ENCODE measurements around the gene HNRNPUL2. TPM values are rescaled to one million over a fixed set of nuclear protein-coding genes. Genes with fewer than 3 reads are reported as not detected.
A peak's percentile ranks its signal among the peaks of the same experiment; 100 is the strongest.

HNRNPUL2 gene
- total RNA-seq, 4 donors from 2014 or later, result 38.7 to 68.8 (median 50.3) TPM

DNA sequence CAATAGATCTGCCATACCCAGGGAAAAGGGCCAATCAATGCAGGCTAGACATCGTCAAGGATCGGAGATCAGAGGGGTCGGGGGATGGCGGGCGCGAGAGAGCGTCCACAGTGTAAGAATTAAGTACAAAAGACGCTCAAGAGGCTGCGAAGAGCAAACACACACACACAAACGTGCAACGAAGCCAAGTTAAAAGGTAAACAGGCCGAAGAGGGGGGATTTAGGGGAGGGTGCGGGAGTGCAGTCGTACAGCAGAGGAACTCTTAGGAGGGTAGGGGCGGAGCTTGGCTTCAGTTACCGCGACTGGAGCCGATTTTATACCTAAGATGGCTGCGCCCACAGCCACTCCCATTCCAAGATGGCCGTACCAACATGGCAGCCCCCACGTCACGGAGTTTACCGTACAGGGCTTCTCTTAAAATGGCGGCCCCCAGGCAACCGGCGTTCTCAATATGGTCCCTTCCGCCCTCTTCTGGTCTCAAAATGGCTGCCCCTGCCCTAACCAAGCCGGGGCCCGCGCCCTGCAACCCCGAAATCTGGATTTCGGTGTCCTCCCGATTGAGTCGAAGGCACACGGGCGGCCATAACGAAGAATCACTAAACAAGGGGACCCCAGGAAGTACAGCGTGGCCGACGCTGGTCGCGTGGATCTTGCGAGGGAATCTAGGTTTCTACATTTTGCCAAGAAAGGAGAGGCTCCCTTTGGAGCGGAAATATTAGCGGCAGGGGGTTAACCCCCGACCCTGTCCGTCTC lies 17.8 kb downstream of the HNRNPUL2 start:
- H3K9me3 ChIP-seq, result no peaks in the 10 kb centered on the region
- peak overlapping the region; percentile 88 to 98 (median 92) for H3K27ac ChIP-seq
- peak overlapping the region; percentile 42 to 73 (median 60) for H3K4me3 ChIP-seq
- peaks cover 0 to 39% (median 0%) of the 10 kb centered on the region in 3 donors for H3K36me3 ChIP-seq
- peak; percentile 68 to 73 for TF ChIP-seq POLR2A (IDR thresholded peaks at IDR 0.05)
- TF ChIP-seq, protein P1, sequence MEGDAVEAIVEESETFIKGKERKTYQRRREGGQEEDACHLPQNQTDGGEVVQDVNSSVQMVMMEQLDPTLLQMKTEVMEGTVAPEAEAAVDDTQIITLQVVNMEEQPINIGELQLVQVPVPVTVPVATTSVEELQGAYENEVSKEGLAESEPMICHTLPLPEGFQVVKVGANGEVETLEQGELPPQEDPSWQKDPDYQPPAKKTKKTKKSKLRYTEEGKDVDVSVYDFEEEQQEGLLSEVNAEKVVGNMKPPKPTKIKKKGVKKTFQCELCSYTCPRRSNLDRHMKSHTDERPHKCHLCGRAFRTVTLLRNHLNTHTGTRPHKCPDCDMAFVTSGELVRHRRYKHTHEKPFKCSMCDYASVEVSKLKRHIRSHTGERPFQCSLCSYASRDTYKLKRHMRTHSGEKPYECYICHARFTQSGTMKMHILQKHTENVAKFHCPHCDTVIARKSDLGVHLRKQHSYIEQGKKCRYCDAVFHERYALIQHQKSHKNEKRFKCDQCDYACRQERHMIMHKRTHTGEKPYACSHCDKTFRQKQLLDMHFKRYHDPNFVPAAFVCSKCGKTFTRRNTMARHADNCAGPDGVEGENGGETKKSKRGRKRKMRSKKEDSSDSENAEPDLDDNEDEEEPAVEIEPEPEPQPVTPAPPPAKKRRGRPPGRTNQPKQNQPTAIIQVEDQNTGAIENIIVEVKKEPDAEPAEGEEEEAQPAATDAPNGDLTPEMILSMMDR (IDR thresholded peaks at IDR 0.05), result peak in 1 of 6 experiments; percentile 21
- H3K27me3 ChIP-seq, result no peaks in the 10 kb centered on the region
- peaks cover 0 to 56% (median 16%) of the 10 kb centered on the region in 4 donors for H3K4me1 ChIP-seq
- DNase-seq, result peak; percentile 93 to 99 (median 98)

DNA sequence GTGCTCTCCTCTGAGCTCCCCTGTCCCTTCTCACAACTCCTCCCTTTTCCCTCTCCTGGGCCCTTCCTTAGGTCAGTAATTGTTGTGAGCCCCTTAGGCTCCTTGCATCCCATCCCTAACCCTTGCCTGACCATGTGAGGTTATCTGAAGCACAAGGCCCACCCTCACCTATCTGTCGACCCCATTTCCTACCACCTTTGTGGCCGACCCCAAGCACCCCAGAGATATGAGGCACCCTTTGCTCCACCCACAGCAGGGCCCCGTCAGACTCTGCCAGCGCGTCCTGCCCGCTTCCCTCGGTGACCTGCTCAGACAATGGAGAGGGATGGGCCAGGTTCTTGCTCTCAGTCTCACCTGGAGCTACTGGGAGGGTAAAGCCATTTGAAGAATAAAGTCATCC lies 18.5 kb downstream of the HNRNPUL2 start:
- peaks cover 0 to 50% (median 16%) of the 10 kb centered on the region in 4 donors for H3K4me1 ChIP-seq
- peak overlapping the region; percentile 88 to 98 (median 92) for H3K27ac ChIP-seq
- peaks cover 0 to 33% (median 0%) of the 10 kb centered on the region in 3 donors for H3K36me3 ChIP-seq
- TF ChIP-seq, protein P1 (IDR thresholded peaks at IDR 0.05), result no peak
- TF ChIP-seq POLR2A (IDR thresholded peaks at IDR 0.05), result no peak
- peak; percentile 47 to 66 (median 62) for DNase-seq
- no peaks in the 10 kb centered on the region for H3K9me3 ChIP-seq
- H3K27me3 ChIP-seq, result no peaks in the 10 kb centered on the region
- H3K4me3 ChIP-seq, result peak overlapping the region; percentile 42 to 73 (median 60)

DNA sequence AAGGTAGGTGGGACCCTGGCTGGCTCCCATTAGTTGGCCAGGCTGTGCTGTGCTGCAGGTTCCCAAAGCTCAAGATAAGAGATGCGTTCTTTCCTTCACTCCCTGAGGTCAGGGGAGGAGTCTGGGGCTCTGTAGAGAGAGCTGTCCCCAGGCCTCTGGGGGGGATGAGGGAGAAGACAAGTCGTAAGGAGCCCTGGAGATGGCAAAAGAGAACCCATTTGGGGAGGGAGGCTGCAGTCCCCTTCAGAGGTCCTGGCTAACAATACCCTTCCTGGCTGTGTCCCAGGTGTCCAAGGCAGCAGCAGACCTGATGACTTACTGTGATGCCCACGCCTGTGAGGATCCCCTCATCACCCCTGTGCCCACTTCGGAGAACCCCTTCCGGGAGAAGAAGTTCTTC lies 18.9 kb downstream of the HNRNPUL2 start:
- no peak for DNase-seq
- Histone ChIP-seq H3K27ac (peak overlapping the region; percentile 88 to 98 (median 92)), H3K36me3 (peaks cover 0 to 29% (median 0%) of the 10 kb centered on the region in 3 donors), H3K4me1 (peaks cover 0 to 46% (median 16%) of the 10 kb centered on the region in 4 donors), H3K4me3 (peak overlapping the region in 3 of 4 donors; percentile 58 to 73 (median 61)), H3K27me3 (no peaks in the 10 kb centered on the region), H3K9me3 (no peaks in the 10 kb centered on the region)
- TF ChIP-seq POLR2A (IDR thresholded peaks at IDR 0.05), result no peak
- TF ChIP-seq, protein P1 (IDR thresholded peaks at IDR 0.05), result no peak

DNA sequence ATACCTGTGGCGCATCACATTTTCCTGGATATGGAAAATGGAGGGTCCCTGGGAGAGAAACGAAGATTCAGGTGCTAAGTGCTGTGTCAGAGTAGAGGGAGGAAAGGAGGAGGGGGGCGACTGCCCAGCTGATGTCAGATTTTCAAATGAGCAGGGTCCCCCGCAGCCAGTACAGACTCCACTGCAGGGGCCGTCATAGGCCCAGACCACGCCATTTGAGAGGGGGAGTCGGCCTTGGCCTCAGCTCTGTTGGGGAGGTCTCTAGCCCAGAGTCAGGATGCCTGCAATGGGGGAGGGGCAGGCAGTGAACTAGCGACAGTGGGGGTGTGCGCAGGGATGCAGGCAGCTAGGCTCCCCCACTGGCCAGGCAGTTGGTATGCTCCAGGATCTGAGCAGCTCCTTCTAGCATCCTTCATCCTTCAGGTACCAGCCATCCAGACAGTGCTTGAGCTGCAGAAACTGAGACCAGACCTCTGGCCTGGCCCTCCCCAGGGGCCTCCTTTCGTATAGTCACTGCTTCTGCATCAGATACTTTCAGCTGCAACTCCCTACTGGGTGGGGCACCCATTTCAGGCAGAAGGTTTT lies 19.9 kb downstream of the HNRNPUL2 start, which contains the start of the genes BSCL2 and GNG3:
BSCL2 (minus strand) TSS at position 148 of the 585 bp plus-strand sequence. CDS start 229 bp downstream, outside the sequence.
GNG3 (plus strand) TSS at position 400 of the 585 bp plus-strand sequence. CDS start 620 bp downstream, outside the sequence.
- H3K27ac ChIP-seq, result peak within 1 kb of the TSS; percentile 88 to 98 (median 92)
- H3K4me3 ChIP-seq, result peak within 1 kb of the TSS; percentile 63 to 87 (median 80)
- H3K4me1 ChIP-seq, result peaks cover 0 to 36% (median 13%) of the 10 kb centered on the region in 4 donors
- H3K9me3 ChIP-seq, result no peaks in the 10 kb centered on the region
- TF ChIP-seq, protein P1 (IDR thresholded peaks at IDR 0.05), result no peak
- no peak for TF ChIP-seq POLR2A (IDR thresholded peaks at IDR 0.05)
- H3K36me3 ChIP-seq, result peaks cover 0 to 19% (median 0%) of the 10 kb centered on the region in 3 donors
- no peak for DNase-seq
- no peaks in the 10 kb centered on the region for H3K27me3 ChIP-seq

DNA sequence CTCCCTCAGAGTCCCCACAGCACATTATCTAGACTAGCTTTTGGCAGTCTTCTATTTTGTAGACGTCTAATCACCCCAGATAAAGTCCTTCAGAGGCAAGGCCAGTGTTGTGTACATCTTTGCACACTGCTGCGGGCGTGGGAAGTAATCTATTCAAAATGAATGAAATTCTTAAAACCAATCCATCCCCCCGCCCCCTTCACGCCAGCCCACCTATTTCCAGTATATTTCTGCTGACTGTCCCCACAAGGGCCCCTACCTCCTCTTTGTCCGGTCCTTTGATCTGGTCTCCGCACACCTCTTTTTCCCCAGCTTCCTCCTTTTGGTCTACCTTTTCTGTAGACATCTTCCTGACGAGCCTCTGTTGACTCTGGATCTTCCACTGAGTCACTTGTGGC lies 20.4 kb downstream of the HNRNPUL2 start:
- peaks cover 0 to 35% (median 12%) of the 10 kb centered on the region in 4 donors for H3K4me1 ChIP-seq
- TF ChIP-seq, protein P1 (IDR thresholded peaks at IDR 0.05), result no peak
- TF ChIP-seq POLR2A (IDR thresholded peaks at IDR 0.05), result no peak
- H3K4me3 ChIP-seq, result peak overlapping the region; percentile 63 to 87 (median 79)
- H3K27ac ChIP-seq, result peak overlapping the region; percentile 67 to 78 (median 73)
- no peak for DNase-seq
- peaks cover 0 to 14% (median 0%) of the 10 kb centered on the region in 3 donors for H3K36me3 ChIP-seq
- no peaks in the 10 kb centered on the region for H3K27me3 ChIP-seq
- no peaks in the 10 kb centered on the region for H3K9me3 ChIP-seq
